CD8-positive, alpha-beta memory T cell (primary cell): ENCODE measurements around the gene OR2M7. TPM values are rescaled to one million over a fixed set of nuclear protein-coding genes. Genes with fewer than 3 reads are reported as not detected.

Experiments used
- CTCF ChIA-PET: fragments of 350-600 bp; sonication (Branson Sonifier 250); formaldehyde crosslinking; loops from one replicate; lab custom pipeline; 2021; ENCODE audit warnings: antibody characterized with exemption; lab: Charles Lee
- POLR2A ChIA-PET: fragments of 350-600 bp; sonication (Branson Sonifier 250); formaldehyde crosslinking; loops from one replicate; lab custom pipeline; 2021; ENCODE audit warnings: antibody characterized with exemption; lab: Charles Lee
- DNase-seq, 5 donors: peaks; one replicate each; pipeline versions ENCODE4 v3.0.0 to v3.0.0-alpha.2; 2020 to 2022; ENCODE audit warnings: mixed read lengths in 1 of 5
- H3K27ac ChIP-seq: one replicate; pipeline ENCODE4 v1.7.0; 2013; ENCODE audit warnings: low read depth, mild to moderate bottlenecking, low read length, moderate library complexity
- H3K27me3 ChIP-seq: 2 replicates; pipeline ENCODE4 v1.7.0; 2013; ENCODE audit warnings: low read length, mild to moderate bottlenecking; ENCODE audit not compliant: insufficient read depth, poor library complexity, severe bottlenecking
- H3K36me3 ChIP-seq: 2 replicates; pipeline ENCODE4 v1.7.0; 2013; ENCODE audit warnings: mild to moderate bottlenecking, low read length, moderate library complexity; ENCODE audit not compliant: insufficient read depth
- H3K4me1 ChIP-seq: 2 replicates; pipeline ENCODE4 v1.7.0; 2013; ENCODE audit warnings: mild to moderate bottlenecking, low read length, moderate library complexity; ENCODE audit not compliant: insufficient read depth
- H3K4me3 ChIP-seq: 2 replicates; pipeline ENCODE4 v1.7.0; 2013; ENCODE audit warnings: mild to moderate bottlenecking, low read length
- H3K9me3 ChIP-seq: 2 replicates; pipeline ENCODE4 v1.7.0; 2013; ENCODE audit warnings: mild to moderate bottlenecking, low read length
- H3K27ac Mint-ChIP-seq, 8 donors: one replicate each; pipeline ENCODE4 v1.8.0; 2020 to 2021; ENCODE audit warnings: mixed read lengths in 8 of 8, mild to moderate bottlenecking in 6 of 8, inconsistent platforms in 3 of 8, moderate library complexity in 3 of 8
- H3K27me3 Mint-ChIP-seq, 2 donors: one replicate each; pipeline ENCODE4 v1.8.0; 2020 to 2021; ENCODE audit warnings: mixed read lengths in 2 of 2, mild to moderate bottlenecking in 1 of 2, moderate library complexity in 1 of 2
- H3K36me3 Mint-ChIP-seq, 3 donors: one replicate each; pipeline ENCODE4 v1.8.0; 2020 to 2021; ENCODE audit warnings: mixed read lengths in 3 of 3, inconsistent platforms in 1 of 3, mild to moderate bottlenecking in 1 of 3
- H3K4me1 Mint-ChIP-seq, 3 donors: one replicate each; pipeline ENCODE4 v1.8.0; 2020 to 2021; ENCODE audit warnings: mixed read lengths in 3 of 3, inconsistent platforms in 1 of 3, mild to moderate bottlenecking in 1 of 3
- H3K4me3 Mint-ChIP-seq, 7 donors: one replicate each; pipeline ENCODE4 v1.8.0; 2020 to 2021; ENCODE audit warnings: mixed read lengths in 7 of 7, mild to moderate bottlenecking in 6 of 7, moderate library complexity in 4 of 7, inconsistent platforms in 2 of 7
- H3K9me3 Mint-ChIP-seq, 5 donors: one replicate each; pipeline ENCODE4 v1.8.0; 2020 to 2022; ENCODE audit warnings: mixed read lengths in 5 of 5, mild to moderate bottlenecking in 3 of 5, moderate library complexity in 2 of 5, inconsistent platforms in 1 of 5
- polyA plus RNA-seq: library from polyadenylated mRNA; unstranded; fragments of 300-500 nt; fragmentation: Illumina TruSeq; gene quantifications from one replicate; pipeline ENCODE4 v1.2.3, GENCODE V29; 2021
- total RNA-seq, 2 experiments: library from RNA; stranded (reverse); gene quantifications; one replicate each; pipeline ENCODE4 v1.2.3, GENCODE V29; 2021

Gene OR2M7, protein sequence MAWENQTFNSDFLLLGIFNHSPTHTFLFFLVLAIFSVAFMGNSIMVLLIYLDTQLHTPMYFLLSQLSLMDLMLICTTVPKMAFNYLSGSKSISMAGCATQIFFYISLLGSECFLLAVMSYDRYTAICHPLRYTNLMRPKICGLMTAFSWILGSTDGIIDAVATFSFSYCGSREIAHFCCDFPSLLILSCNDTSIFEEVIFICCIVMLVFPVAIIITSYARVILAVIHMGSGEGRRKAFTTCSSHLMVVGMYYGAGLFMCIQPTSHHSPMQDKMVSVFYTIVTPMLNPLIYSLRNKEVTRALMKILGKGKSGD
- not detected for total RNA-seq
- polyA plus RNA-seq, result not detected

DNA sequence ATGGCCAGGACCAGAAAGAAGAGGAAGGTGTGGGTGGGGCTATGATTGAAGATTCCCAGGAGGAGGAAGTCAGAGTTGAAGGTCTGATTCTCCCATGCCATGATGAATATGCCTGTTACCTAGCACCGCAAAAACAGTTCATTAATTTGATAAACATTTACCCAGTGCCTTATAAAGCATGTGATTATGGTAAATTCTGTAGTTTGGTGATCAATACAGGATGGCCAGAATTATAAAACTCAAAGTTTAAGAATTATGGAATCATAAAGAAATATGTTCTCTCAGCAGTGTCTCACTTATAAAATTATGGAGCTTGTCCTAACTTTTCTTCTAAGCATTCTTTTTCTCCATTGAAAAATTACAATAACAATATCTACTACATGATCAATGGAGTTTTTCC lies at the start of gene OR2M7:
TSS of gene OR2M7 (minus strand) at position 101 of the 400 bp plus-strand sequence. CDS start at position 101, 0 bp downstream.
- no peak within 1 kb of the TSS for H3K27ac ChIP-seq
- H3K4me3 ChIP-seq, result no peak within 1 kb of the TSS
- POLR2A ChIA-PET, result no interaction called here
- peaks cover 0 to 6% (median 4%) of the 10 kb centered on the region in 5 donors for H3K9me3 Mint-ChIP-seq
- DNase-seq, result no peak
- no peaks in the 10 kb centered on the region for H3K4me1 Mint-ChIP-seq
- H3K4me3 Mint-ChIP-seq, result no peak within 1 kb of the TSS
- no peaks in the 10 kb centered on the region for H3K4me1 ChIP-seq
- no peaks in the 10 kb centered on the region for H3K9me3 ChIP-seq
- no peaks in the 10 kb centered on the region for H3K27me3 Mint-ChIP-seq
- peak within 1 kb of the TSS in 1 of 8 donors; percentile 37 for H3K27ac Mint-ChIP-seq
- no peaks in the 10 kb centered on the region for H3K36me3 ChIP-seq
- no peaks in the 10 kb centered on the region for H3K36me3 Mint-ChIP-seq
- no peaks in the 10 kb centered on the region for H3K27me3 ChIP-seq
- CTCF ChIA-PET, result no interaction called here

DNA sequence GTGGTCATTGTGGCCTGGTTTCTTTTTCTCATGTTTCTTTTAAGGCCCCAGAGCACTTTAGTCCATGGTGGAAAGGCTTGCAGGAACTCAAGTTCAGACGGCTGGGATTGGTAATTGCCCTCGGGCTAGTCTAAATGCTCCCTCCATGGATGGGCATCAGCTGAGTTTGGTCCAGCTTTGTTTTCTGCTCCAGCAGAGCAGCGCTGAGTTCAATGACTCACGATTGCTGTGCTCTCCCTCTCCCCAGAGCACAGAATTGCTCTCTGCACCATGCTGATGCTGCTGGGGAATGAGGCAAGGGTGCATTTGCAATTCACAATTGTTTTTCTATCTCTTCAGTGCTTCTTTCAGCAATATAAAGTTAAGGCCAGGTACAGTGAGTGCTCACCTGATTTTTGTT lies 49.4 kb upstream of the OR2M7 start:
- H3K27me3 Mint-ChIP-seq, result peaks cover 0 to 2% of the 10 kb centered on the region in 2 donors

DNA sequence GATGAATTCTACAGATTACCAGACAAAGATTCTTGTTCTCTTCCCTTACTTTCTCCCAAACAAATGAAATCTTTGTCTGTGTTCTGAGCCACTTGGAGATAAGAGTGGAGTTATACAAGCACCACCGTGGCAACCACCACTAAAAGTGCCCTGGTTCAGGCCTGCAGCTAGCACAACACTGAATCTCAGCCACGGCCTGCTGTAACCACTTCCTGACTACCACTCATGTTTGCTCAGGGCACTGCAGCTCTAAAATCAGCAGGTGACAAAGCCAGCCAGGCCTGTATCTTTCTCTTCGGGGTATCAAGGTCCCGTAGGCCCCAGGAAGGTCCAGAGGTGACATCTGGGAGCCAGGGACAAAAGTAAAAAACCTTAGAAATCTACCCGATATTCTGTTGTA lies 48.0 kb upstream of the OR2M7 start:
- H3K27ac ChIP-seq, result no peak overlapping the region
- no peaks in the 10 kb centered on the region for H3K36me3 ChIP-seq
- no peak overlapping the region for H3K4me3 Mint-ChIP-seq
- H3K27me3 Mint-ChIP-seq, result peaks cover 0 to 2% of the 10 kb centered on the region in 2 donors
- H3K9me3 ChIP-seq, result no peaks in the 10 kb centered on the region
- no peaks in the 10 kb centered on the region for H3K27me3 ChIP-seq
- H3K4me1 Mint-ChIP-seq, result peaks cover 0 to 6% (median 0%) of the 10 kb centered on the region in 3 donors
- H3K9me3 Mint-ChIP-seq, result peaks cover 0 to 4% (median 0%) of the 10 kb centered on the region in 5 donors
- no peak overlapping the region for H3K4me3 ChIP-seq
- peak overlapping the region in 1 of 8 donors; percentile 70 for H3K27ac Mint-ChIP-seq
- CTCF ChIA-PET, result no interaction called here
- POLR2A ChIA-PET, result no interaction called here
- H3K4me1 ChIP-seq, result no peaks in the 10 kb centered on the region
- H3K36me3 Mint-ChIP-seq, result no peaks in the 10 kb centered on the region
- no peak for DNase-seq

More for the DNA sequence above, 49.4 kb upstream of the OR2M7 start:
- no peak overlapping the region for H3K27ac Mint-ChIP-seq
- peaks cover 0 to 6% (median 0%) of the 10 kb centered on the region in 3 donors for H3K4me1 Mint-ChIP-seq
- no peak overlapping the region for H3K4me3 ChIP-seq
- H3K4me3 Mint-ChIP-seq, result no peak overlapping the region
- H3K36me3 ChIP-seq, result no peaks in the 10 kb centered on the region
- no peaks in the 10 kb centered on the region for H3K9me3 ChIP-seq
- ChIA-PET CTCF (no interaction called here), POLR2A (no interaction called here)
- peaks cover 0 to 2% (median 0%) of the 10 kb centered on the region in 5 donors for H3K9me3 Mint-ChIP-seq
- no peaks in the 10 kb centered on the region for H3K27me3 ChIP-seq
- H3K27ac ChIP-seq, result no peak overlapping the region
- DNase-seq, result no peak
- H3K36me3 Mint-ChIP-seq, result no peaks in the 10 kb centered on the region
- H3K4me1 ChIP-seq, result no peaks in the 10 kb centered on the region

DNA sequence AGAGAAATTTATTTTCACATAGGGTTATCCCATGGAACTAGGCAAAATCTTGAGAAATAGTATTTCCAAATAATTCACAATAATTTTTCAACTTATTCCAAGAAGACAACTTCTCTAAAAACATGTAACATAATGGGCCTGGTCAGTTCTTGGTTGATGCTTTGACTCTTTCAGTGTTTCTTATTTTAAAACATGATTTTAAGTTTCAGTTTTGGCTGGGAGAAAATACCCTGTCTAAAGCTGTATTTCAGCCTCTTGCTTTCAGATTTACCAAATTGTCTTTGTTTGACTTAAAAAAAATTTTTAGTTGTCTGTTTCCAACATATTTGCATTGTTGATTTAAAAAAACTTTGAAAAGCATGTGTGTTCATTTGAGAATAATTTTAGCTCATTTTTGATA lies 42.2 kb upstream of the OR2M7 start:
- POLR2A ChIA-PET, result no interaction called here
- CTCF ChIA-PET, result no interaction called here

DNA sequence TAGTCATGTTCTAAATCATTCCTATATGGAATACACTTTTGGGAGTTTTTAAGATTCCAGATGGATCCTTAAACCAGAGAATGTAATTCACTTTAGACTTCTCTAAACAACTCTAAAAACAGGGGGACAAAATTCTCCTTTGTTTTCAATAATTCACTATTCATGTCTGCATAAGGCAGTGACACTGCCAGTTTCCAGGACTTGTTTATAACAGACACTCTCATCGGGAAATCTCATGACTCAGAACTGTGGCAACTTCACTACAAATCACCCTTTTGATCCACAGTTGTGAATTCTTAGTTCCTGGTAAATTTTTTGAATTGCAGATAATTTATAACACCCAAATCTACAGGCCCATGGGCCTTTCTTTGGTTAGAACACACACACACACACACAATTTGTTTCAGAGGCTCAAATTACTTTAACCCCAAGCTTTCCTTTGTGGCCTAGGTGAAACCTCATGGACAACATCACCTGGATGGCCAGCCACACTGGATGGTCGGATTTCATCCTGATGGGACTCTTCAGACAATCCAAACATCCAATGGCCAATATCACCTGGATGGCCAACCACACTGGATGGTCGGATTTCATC lies 36.9 kb upstream of the OR2M7 start, which contains the start of gene OR2T4:
TSS of gene OR2T4 (plus strand) at position 545 of the 595 bp plus-strand sequence. CDS start at position 545, 0 bp downstream.
- Histone ChIP-seq H3K4me3 (no peak within 1 kb of the TSS), H3K4me1 (no peaks in the 10 kb centered on the region), H3K9me3 (no peaks in the 10 kb centered on the region), H3K27ac (no peak within 1 kb of the TSS), H3K27me3 (no peaks in the 10 kb centered on the region), H3K36me3 (no peaks in the 10 kb centered on the region)
- DNase-seq, result no peak
- POLR2A ChIA-PET, result no interaction called here
- Mint-ChIP-seq H3K27me3 (peaks cover 12 to 19% of the 10 kb centered on the region in 2 donors), H3K36me3 (no peaks in the 10 kb centered on the region), H3K4me1 (no peaks in the 10 kb centered on the region), H3K9me3 (peaks cover 0 to 6% (median 2%) of the 10 kb centered on the region in 5 donors), H3K27ac (peak within 1 kb of the TSS in 1 of 8 donors; percentile 64), H3K4me3 (no peak within 1 kb of the TSS)
- CTCF ChIA-PET, result no interaction called here

More for the DNA sequence above, 42.2 kb upstream of the OR2M7 start:
- no peak overlapping the region for H3K27ac ChIP-seq
- Mint-ChIP-seq H3K4me1 (no peaks in the 10 kb centered on the region), H3K9me3 (peaks cover 2 to 6% (median 2%) of the 10 kb centered on the region in 5 donors), H3K27me3 (peaks cover 12 to 19% of the 10 kb centered on the region in 2 donors), H3K27ac (no peak overlapping the region), H3K4me3 (no peak overlapping the region), H3K36me3 (no peaks in the 10 kb centered on the region)
- no peak for DNase-seq
- H3K9me3 ChIP-seq, result no peaks in the 10 kb centered on the region
- H3K27me3 ChIP-seq, result no peaks in the 10 kb centered on the region
- H3K36me3 ChIP-seq, result no peaks in the 10 kb centered on the region
- no peaks in the 10 kb centered on the region for H3K4me1 ChIP-seq
- H3K4me3 ChIP-seq, result no peak overlapping the region

DNA sequence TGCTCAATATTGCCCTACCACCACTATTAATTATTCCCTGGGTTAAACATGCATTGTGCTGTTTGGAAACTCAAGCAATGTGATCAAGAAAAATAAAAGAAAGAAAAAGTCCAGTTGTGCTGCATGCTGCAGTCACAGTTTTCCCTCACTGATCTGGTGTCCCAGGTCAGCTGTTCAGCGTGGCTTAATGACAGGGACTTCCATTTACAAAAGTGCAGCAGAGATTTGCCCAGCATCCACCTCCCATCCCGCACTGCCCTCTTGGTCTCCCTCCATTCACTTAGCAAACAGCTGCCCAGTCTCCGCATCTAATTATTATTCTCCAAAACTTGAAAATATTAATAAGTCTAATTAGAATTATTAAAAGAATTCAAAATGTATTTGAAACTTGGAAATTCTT lies 35.0 kb upstream of the OR2M7 start:
- no peaks in the 10 kb centered on the region for H3K9me3 ChIP-seq
- Mint-ChIP-seq H3K9me3 (peaks cover 0 to 6% (median 0%) of the 10 kb centered on the region in 5 donors), H3K36me3 (no peaks in the 10 kb centered on the region), H3K4me3 (no peak overlapping the region), H3K27me3 (peaks cover 12 to 19% of the 10 kb centered on the region in 2 donors), H3K27ac (no peak overlapping the region), H3K4me1 (no peaks in the 10 kb centered on the region)
- no peaks in the 10 kb centered on the region for H3K27me3 ChIP-seq
- H3K36me3 ChIP-seq, result no peaks in the 10 kb centered on the region
- H3K4me1 ChIP-seq, result no peaks in the 10 kb centered on the region
- H3K4me3 ChIP-seq, result no peak overlapping the region
- no peak for DNase-seq
- CTCF ChIA-PET, result no interaction called here
- H3K27ac ChIP-seq, result no peak overlapping the region
- POLR2A ChIA-PET, result no interaction called here

DNA sequence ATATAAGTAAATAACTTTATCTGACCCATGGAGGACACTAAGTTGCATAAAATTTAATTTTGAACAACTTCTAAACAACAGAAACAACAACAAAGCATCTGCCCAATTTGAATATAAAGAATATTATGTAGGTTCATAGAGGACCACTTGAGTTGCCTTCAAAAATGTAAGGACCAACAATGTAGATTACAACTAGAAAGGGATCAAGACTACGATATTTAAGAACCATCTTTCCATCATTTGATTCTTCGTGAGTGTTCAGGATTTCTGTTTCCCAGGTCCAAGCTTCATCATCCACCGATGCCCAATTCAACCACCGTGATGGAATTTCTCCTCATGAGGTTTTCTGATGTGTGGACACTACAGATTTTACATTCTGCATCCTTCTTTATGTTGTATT lies 24.1 kb upstream of the OR2M7 start, which contains the start of gene OR14C36:
TSS of gene OR14C36 (plus strand) at position 301 of the 400 bp plus-strand sequence. CDS start at position 301, 0 bp downstream.
- no peak for DNase-seq
- Histone ChIP-seq H3K36me3 (no peaks in the 10 kb centered on the region), H3K4me1 (no peaks in the 10 kb centered on the region), H3K9me3 (no peaks in the 10 kb centered on the region), H3K27me3 (no peaks in the 10 kb centered on the region), H3K4me3 (no peak within 1 kb of the TSS), H3K27ac (no peak within 1 kb of the TSS)
- H3K36me3 Mint-ChIP-seq, result no peaks in the 10 kb centered on the region
- ChIA-PET POLR2A (no interaction called here), CTCF (no interaction called here)
- H3K4me3 Mint-ChIP-seq, result no peak within 1 kb of the TSS
- H3K27ac Mint-ChIP-seq, result no peak within 1 kb of the TSS
- no peaks in the 10 kb centered on the region for H3K4me1 Mint-ChIP-seq
- H3K9me3 Mint-ChIP-seq, result no peaks in the 10 kb centered on the region
- peaks cover 3 to 10% of the 10 kb centered on the region in 2 donors for H3K27me3 Mint-ChIP-seq

DNA sequence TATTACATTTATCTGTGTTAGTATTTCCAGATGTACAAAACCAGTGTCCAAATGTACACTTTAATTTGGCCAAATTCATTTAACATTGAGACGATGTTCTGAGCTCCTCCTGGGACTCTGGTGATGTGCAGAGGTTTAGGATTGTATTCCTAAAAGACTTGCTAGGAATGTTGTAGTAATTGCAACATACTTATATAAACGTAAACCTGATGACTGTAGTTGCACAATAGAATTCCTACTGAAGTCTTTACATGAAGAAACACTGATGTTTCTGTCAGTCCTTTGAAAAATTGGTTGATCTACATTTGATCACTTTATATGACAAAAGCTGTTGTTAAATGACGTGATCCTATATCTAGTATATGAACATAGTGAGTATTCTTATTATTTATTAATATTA lies 19.1 kb upstream of the OR2M7 start:
- no peaks in the 10 kb centered on the region for H3K36me3 Mint-ChIP-seq
- DNase-seq, result no peak
- H3K36me3 ChIP-seq, result no peaks in the 10 kb centered on the region
- H3K27ac Mint-ChIP-seq, result no peak overlapping the region
- POLR2A ChIA-PET, result no interaction called here
- no peaks in the 10 kb centered on the region for H3K9me3 ChIP-seq
- H3K9me3 Mint-ChIP-seq, result no peaks in the 10 kb centered on the region
- H3K4me3 ChIP-seq, result no peak overlapping the region
- CTCF ChIA-PET, result no interaction called here
- no peaks in the 10 kb centered on the region for H3K27me3 ChIP-seq
- no peaks in the 10 kb centered on the region for H3K4me1 Mint-ChIP-seq
- H3K4me1 ChIP-seq, result no peaks in the 10 kb centered on the region
- H3K27me3 Mint-ChIP-seq, result peaks cover under 1 to 1% of the 10 kb centered on the region in 2 donors
- H3K27ac ChIP-seq, result no peak overlapping the region
- no peak overlapping the region for H3K4me3 Mint-ChIP-seq
